Thoracic aorta (tissue), 2 donors: ENCODE results near the gene CCL28. TPM values are rescaled to one million over a fixed set of nuclear protein-coding genes. Genes with fewer than 3 reads are reported as not detected.

Experiments used
- ATAC-seq: fragments of 150-250 bp; one replicate; pipeline ENCODE4 v1.8.0; 2017; ENCODE audit warnings: low read depth; ENCODE audit not compliant: insufficient number of reproducible peaks, low FRiP score
- DNase-seq: peaks from one replicate; pipeline ENCODE4 v3.0.0-alpha.2; 2020; ENCODE audit warnings: low spot score
- H3K27ac ChIP-seq, 2 donors: fragments of 200-600 bp; sonication (generic); 1 replicate in 1 of 2; 2 replicates in 1 of 2; pipeline ENCODE4 v1.5.1; 2016; ENCODE audit warnings: mild to moderate bottlenecking in 2 of 2, moderate library complexity in 2 of 2
- H3K27me3 ChIP-seq: fragments of 200-600 bp; sonication (generic); replicated peaks from 2 replicates; pipeline ENCODE4 v1.6.0; 2016; ENCODE audit warnings: mild to moderate bottlenecking; ENCODE audit not compliant: insufficient read depth
- H3K36me3 ChIP-seq: fragments of 200-600 bp; sonication (generic); one replicate; pipeline ENCODE4 v1.5.1; 2016
- H3K4me1 ChIP-seq, 2 donors: fragments of 200-600 bp; sonication (generic); 1 replicate in 1 of 2; 2 replicates in 1 of 2; pipeline versions ENCODE4 v1.5.1 to v1.6.0; 2016; ENCODE audit warnings: low read depth in 2 of 2, mild to moderate bottlenecking in 1 of 2; ENCODE audit not compliant: control insufficient read depth in 1 of 2
- H3K4me3 ChIP-seq: fragments of 200-600 bp; sonication (generic); 2 replicates; pipeline ENCODE4 v1.5.1; 2016; ENCODE audit warnings: mild to moderate bottlenecking
- H3K9me3 ChIP-seq: fragments of 200-600 bp; sonication (generic); 2 replicates; pipeline ENCODE4 v1.5.1; 2016
- CTCF ChIP-seq: fragments of 200-600 bp; sonication (generic); IDR thresholded peaks from one replicate; pipeline ENCODE4 v1.5.1; 2019; ENCODE audit warnings: antibody characterized with exemption
- total RNA-seq, 2 donors: library from RNA; depleted of rRNA; stranded (reverse); fragments of >200 nt; gene quantifications; one replicate each; pipeline versions ENCODE4 v1.1.0 to v1.2.3, GENCODE V29; 2016

CCL28 gene
- total RNA-seq, 2 donors from 2014 or later, result 4.3 to 24.2 TPM

GRCh38 chr5:43433382-43433781 lies 21.2 kb upstream of the CCL28 start:
- TF ChIP-seq CTCF, result no peak

GRCh38 chr5:43432486-43433375 lies 20.5 kb upstream of the CCL28 start:
- H3K27ac ChIP-seq, result no peak overlapping the region
- no peak for TF ChIP-seq CTCF
- H3K27me3 ChIP-seq, result no peaks in the 10 kb centered on the region
- peaks cover 0 to 4% of the 10 kb centered on the region in 2 donors for H3K4me1 ChIP-seq
- no peaks in the 10 kb centered on the region for H3K36me3 ChIP-seq
- H3K4me3 ChIP-seq, result no peak overlapping the region
- ATAC-seq, result peak; percentile 53
- H3K9me3 ChIP-seq, result no peaks in the 10 kb centered on the region
- DNase-seq, result no peak

More at GRCh38 chr5:43433382-43433781, 21.2 kb upstream of the CCL28 start:
- no peaks in the 10 kb centered on the region for H3K36me3 ChIP-seq
- no peaks in the 10 kb centered on the region for H3K9me3 ChIP-seq
- H3K4me3 ChIP-seq, result no peak overlapping the region
- ATAC-seq, result no peak
- H3K4me1 ChIP-seq, result peaks cover 0 to 4% of the 10 kb centered on the region in 2 donors
- no peaks in the 10 kb centered on the region for H3K27me3 ChIP-seq
- DNase-seq, result no peak
- no peak overlapping the region for H3K27ac ChIP-seq

DNA sequence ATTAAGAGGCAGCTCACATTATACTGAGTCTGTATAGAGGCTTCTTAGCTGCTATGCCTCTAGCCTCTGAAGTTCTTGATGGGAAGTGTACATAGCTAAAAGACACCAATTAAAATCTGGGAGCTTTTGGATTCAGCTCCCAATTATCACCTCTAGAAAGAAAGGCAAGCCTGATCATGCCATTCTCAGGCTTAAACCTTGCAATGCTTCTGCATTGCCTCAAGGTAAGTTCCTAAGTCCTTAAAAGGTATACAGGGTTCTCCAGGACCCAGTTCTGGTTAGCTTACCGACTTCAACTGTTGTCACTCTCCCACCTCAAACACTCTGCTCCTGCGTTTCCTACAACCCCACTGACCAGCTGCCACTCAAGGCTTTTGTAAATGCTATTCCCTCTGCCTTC lies 17.5 kb upstream of the CCL28 start:
- no peaks in the 10 kb centered on the region for H3K36me3 ChIP-seq
- peaks cover 0 to 4% of the 10 kb centered on the region in 2 donors for H3K4me1 ChIP-seq
- no peak for TF ChIP-seq CTCF
- no peaks in the 10 kb centered on the region for H3K9me3 ChIP-seq
- no peak overlapping the region for H3K27ac ChIP-seq
- no peaks in the 10 kb centered on the region for H3K27me3 ChIP-seq
- H3K4me3 ChIP-seq, result no peak overlapping the region
- no peak for ATAC-seq
- no peak for DNase-seq

DNA sequence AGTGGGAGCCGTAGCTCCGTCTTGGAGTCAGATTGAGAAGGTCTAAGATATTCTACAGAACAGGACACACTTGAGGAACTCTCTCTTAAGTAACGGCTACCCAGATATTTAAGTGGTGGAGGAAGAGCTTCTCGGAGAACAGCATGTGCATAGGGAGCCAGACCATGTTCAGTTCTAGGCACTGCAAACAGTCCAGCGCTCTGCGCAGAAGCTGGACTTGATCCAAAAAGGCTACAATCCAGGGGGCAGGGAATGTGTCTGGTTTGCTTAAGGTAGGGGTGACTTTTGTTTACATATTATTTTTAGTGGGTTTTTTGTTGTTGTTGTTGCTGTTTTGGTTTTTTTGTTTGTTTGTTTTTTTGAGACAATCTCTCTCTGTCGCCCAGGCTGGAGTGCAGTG lies 16.8 kb upstream of the CCL28 start:
- no peaks in the 10 kb centered on the region for H3K9me3 ChIP-seq
- peaks cover 0 to 4% of the 10 kb centered on the region in 2 donors for H3K4me1 ChIP-seq
- TF ChIP-seq CTCF, result no peak
- no peak for DNase-seq
- no peak for ATAC-seq
- no peak overlapping the region for H3K27ac ChIP-seq
- H3K27me3 ChIP-seq, result no peaks in the 10 kb centered on the region
- H3K4me3 ChIP-seq, result no peak overlapping the region
- H3K36me3 ChIP-seq, result no peaks in the 10 kb centered on the region

- no peak for DNase-seq
- peaks cover 2% of the 10 kb centered on the region in 2 donors for H3K4me1 ChIP-seq
- no peak for TF ChIP-seq CTCF
- no peaks in the 10 kb centered on the region for H3K36me3 ChIP-seq
- no peaks in the 10 kb centered on the region for H3K9me3 ChIP-seq
- ATAC-seq, result no peak
- H3K4me3 ChIP-seq, result no peak overlapping the region
- H3K27me3 ChIP-seq, result no peaks in the 10 kb centered on the region
- no peak overlapping the region for H3K27ac ChIP-seq
Observed at GRCh38 chr5:43427306-43427705, 15.1 kb upstream of the CCL28 start.
